ENCODE data around the gene RRP8. TPM values are rescaled to one million over a fixed set of nuclear protein-coding genes. Genes with fewer than 3 reads are reported as not detected.

Gene RRP8
- total RNA-seq, 4 donors from 2014 or later, result 10.9 to 23.5 (median 15.7) TPM

- no peak for DNase-seq
- Histone ChIP-seq H3K9me3 (no peaks in the 10 kb centered on the region), H3K4me1 (peaks cover 15 to 42% (median 27%) of the 10 kb centered on the region in 3 donors), H3K4me3 (no peak overlapping the region), H3K36me3 (peaks cover 0 to 17% (median 0%) of the 10 kb centered on the region in 3 donors), H3K27me3 (no peaks in the 10 kb centered on the region), H3K27ac (no peak overlapping the region)
- no peak for TF ChIP-seq CTCF (IDR thresholded peaks at IDR 0.05)
- no peak for TF ChIP-seq POLR2A (IDR thresholded peaks at IDR 0.05)
- intact Hi-C loops (cut with DNase I), result no loop called here
- 78% methylated on average over 7 of the region's 7 CpGs for WGBS, 2 donors
Observed at GRCh38 chr11:6642957-6643356, 39.5 kb upstream of the RRP8 start.

- intact Hi-C loops (cut with DNase I), result no loop called here
- H3K27me3 ChIP-seq, result no peaks in the 10 kb centered on the region
- TF ChIP-seq CTCF (IDR thresholded peaks at IDR 0.05), result no peak
- TF ChIP-seq POLR2A (IDR thresholded peaks at IDR 0.05), result no peak
- no peak for DNase-seq
- H3K27ac ChIP-seq, result no peak overlapping the region
- H3K4me3 ChIP-seq, result no peak overlapping the region
- H3K36me3 ChIP-seq, result peaks cover 0 to 17% (median 0%) of the 10 kb centered on the region in 3 donors
- peaks cover 10 to 42% (median 20%) of the 10 kb centered on the region in 3 donors for H3K4me1 ChIP-seq
- 100% methylated on average over 5 of the region's 26 CpGs; no CpG with 5 or more reads in 1 of the 2 donors for WGBS, 2 donors
- no peaks in the 10 kb centered on the region for H3K9me3 ChIP-seq
Observed at GRCh38 chr11:6640985-6641701, 37.7 kb upstream of the RRP8 start.

GRCh38 chr11:6640036-6640984 is 36.9 kb upstream of the RRP8 start:
- no peak for DNase-seq
- Histone ChIP-seq H3K4me1 (peaks cover 8 to 42% (median 20%) of the 10 kb centered on the region in 3 donors), H3K9me3 (no peaks in the 10 kb centered on the region), H3K27me3 (no peaks in the 10 kb centered on the region), H3K36me3 (peaks cover 0 to 17% (median 0%) of the 10 kb centered on the region in 3 donors), H3K27ac (no peak overlapping the region), H3K4me3 (no peak overlapping the region)
- TF ChIP-seq POLR2A (IDR thresholded peaks at IDR 0.05), result no peak
- TF ChIP-seq CTCF (IDR thresholded peaks at IDR 0.05), result no peak
- 87 to 88% methylated on average over 7 to 29 of the region's 36 CpGs for WGBS, 2 donors
- intact Hi-C loops (cut with DNase I), result no loop called here

GRCh38 chr11:6638429-6638828 is 35.0 kb upstream of the RRP8 start:
- H3K36me3 ChIP-seq, result peaks cover 0 to 17% (median 0%) of the 10 kb centered on the region in 3 donors
- H3K27me3 ChIP-seq, result no peaks in the 10 kb centered on the region
- H3K4me1 ChIP-seq, result peaks cover 8 to 57% (median 20%) of the 10 kb centered on the region in 3 donors
- H3K9me3 ChIP-seq, result no peaks in the 10 kb centered on the region
- no peak overlapping the region for H3K4me3 ChIP-seq
- DNase-seq, result no peak
- intact Hi-C loops (cut with DNase I), result no loop called here
- TF ChIP-seq CTCF (IDR thresholded peaks at IDR 0.05), result no peak
- no peak for TF ChIP-seq POLR2A (IDR thresholded peaks at IDR 0.05)
- peak overlapping the region in 1 of 4 donors; percentile 17 for H3K27ac ChIP-seq
- 74 to 78% methylated on average over 4 of the region's 4 CpGs for WGBS, 2 donors

GRCh38 chr11:6637871-6638270 is 34.5 kb upstream of the RRP8 start:
- Histone ChIP-seq H3K4me1 (peaks cover 8 to 57% (median 20%) of the 10 kb centered on the region in 3 donors), H3K4me3 (no peak overlapping the region), H3K27me3 (no peaks in the 10 kb centered on the region), H3K9me3 (no peaks in the 10 kb centered on the region), H3K36me3 (peaks cover 0 to 21% (median 0%) of the 10 kb centered on the region in 3 donors), H3K27ac (peak overlapping the region in 1 of 4 donors; percentile 17)
- TF ChIP-seq CTCF (IDR thresholded peaks at IDR 0.05), result no peak
- no peak for TF ChIP-seq POLR2A (IDR thresholded peaks at IDR 0.05)
- no peak for DNase-seq
- WGBS, 2 donors, result 0 to 9% methylated on average over 2 to 3 of the region's 3 CpGs
- intact Hi-C loops (cut with DNase I), result no loop called here
